Measurements from ENCODE around the gene CATSPER3. TPM values are rescaled to one million over a fixed set of nuclear protein-coding genes. Genes with fewer than 3 reads are reported as not detected.

CATSPER3 gene
- total and polyA plus RNA-seq, 2 of the 13 experiments (the other 11 are each of a cell fraction or from before 2014, with no cell fraction given): 0.33 to 0.37 TPM

DNA sequence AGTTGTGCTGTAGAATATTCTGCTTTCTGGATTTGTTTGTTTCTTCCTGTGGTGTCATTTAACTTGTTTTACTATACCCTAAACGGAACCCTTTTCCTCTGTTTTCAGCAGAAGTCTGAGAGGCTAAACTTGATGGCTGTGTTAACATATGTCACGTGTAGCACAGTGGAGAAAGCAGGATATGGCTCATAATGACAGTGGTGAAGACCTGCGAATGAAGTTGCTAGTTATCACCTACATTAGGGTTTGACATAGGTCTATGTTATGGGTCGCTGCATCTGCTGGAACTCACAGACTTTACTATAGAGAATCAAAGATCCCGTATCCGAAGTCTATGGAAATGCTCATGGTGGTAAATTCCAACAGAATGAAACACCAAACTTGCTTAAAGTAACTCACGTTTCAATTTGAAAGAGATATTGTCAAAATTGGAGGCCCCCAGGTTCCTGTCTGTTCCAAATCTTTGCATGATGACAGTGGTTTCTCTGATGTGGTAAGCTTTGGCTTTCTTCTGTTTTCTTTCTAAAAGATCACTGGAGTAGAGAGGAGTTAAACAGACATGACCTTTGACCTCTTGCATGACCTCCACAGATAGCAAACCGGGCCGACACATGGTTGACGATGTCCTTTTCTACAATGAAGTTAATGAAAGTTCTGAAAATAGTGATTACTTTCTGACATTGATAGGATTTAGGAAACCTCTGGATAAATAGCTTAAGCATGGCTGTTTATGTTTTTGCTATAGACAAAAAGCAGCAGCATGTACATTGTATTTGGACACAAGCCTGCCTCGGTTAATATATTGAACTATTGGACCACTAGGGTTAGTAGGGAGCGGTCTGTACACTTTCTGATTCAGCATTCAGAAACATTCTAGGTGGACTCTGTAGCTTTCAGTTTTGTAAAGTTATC, 3.1 kb upstream of the CATSPER3 start (continued):
- TF ChIP-seq EP300 (IDR thresholded peaks at IDR 0.05; ENCODE audit: low read depth in 2 of 2, low read length in 2 of 2) (peak in 1 of 2 experiments; percentile 91; a peak in 2 of 4 replicates), EP300 (CRISPR knock-in tag; IDR thresholded peaks at IDR 0.05; ENCODE audit: borderline replicate concordance) (peak; percentile 64; the same call in 1 of the 2 replicates), DMAP1 (CRISPR knock-in tag; IDR thresholded peaks at IDR 0.05) (0 out of 2 replicates have a peak, but pooled peaks have one; percentile 47), TBX2 (CRISPR knock-in tag; IDR thresholded peaks at IDR 0.05; ENCODE audit: borderline replicate concordance) (0 out of 2 replicates have a peak, but pooled peaks have one; percentile 33), TGIF2 (CRISPR knock-in tag; IDR thresholded peaks at IDR 0.05) (0 out of 2 replicates have a peak, but pooled peaks have one; percentile 45), ARID5B (CRISPR knock-in tag; IDR thresholded peaks at IDR 0.05) (peak; percentile 82; the same call in 1 of the 2 replicates), CREM (IDR thresholded peaks at IDR 0.05) (peak; percentile 74; the same call in 1 of the 2 replicates), CREM (CRISPR knock-in tag; IDR thresholded peaks at IDR 0.05) (no peak), HMG20A (CRISPR knock-in tag; IDR thresholded peaks at IDR 0.05; ENCODE audit: borderline replicate concordance) (peak; percentile 83; the same call in 1 of the 2 replicates), ZFX (CRISPR knock-in tag; IDR thresholded peaks at IDR 0.05; ENCODE audit: low read depth) (0 out of 2 replicates have a peak, but pooled peaks have one; percentile 18), GATA4 (IDR thresholded peaks at IDR 0.05; ENCODE audit: borderline replicate concordance, low read depth) (peak; percentile 51; the same call in 1 of the 2 replicates), TOPORS (CRISPR knock-in tag; IDR thresholded peaks at IDR 0.05) (0 out of 2 replicates have a peak, but pooled peaks have one; percentile 20), LCORL (IDR thresholded peaks at IDR 0.05) (peak; percentile 39; the same call in 1 of the 2 replicates), LCORL (CRISPR knock-in tag; IDR thresholded peaks at IDR 0.05) (no peak), ZNF34 (CRISPR knock-in tag; IDR thresholded peaks at IDR 0.05; ENCODE audit: borderline replicate concordance) (0 out of 2 replicates have a peak, but pooled peaks have one; percentile 8), RCOR2 (CRISPR knock-in tag; IDR thresholded peaks at IDR 0.05) (peak; percentile 77), HMG20B (CRISPR knock-in tag; conservative IDR thresholded peaks at IDR 0.05) (peak; percentile 90), MBD4 (IDR thresholded peaks at IDR 0.05; ENCODE audit: borderline replicate concordance, low read length) (peak; percentile 74; the same call in 1 of the 2 replicates), SKI (IDR thresholded peaks at IDR 0.05; ENCODE audit: partially characterized antibody) (peak; percentile 34)
- TF ChIP-seq, protein P1, sequence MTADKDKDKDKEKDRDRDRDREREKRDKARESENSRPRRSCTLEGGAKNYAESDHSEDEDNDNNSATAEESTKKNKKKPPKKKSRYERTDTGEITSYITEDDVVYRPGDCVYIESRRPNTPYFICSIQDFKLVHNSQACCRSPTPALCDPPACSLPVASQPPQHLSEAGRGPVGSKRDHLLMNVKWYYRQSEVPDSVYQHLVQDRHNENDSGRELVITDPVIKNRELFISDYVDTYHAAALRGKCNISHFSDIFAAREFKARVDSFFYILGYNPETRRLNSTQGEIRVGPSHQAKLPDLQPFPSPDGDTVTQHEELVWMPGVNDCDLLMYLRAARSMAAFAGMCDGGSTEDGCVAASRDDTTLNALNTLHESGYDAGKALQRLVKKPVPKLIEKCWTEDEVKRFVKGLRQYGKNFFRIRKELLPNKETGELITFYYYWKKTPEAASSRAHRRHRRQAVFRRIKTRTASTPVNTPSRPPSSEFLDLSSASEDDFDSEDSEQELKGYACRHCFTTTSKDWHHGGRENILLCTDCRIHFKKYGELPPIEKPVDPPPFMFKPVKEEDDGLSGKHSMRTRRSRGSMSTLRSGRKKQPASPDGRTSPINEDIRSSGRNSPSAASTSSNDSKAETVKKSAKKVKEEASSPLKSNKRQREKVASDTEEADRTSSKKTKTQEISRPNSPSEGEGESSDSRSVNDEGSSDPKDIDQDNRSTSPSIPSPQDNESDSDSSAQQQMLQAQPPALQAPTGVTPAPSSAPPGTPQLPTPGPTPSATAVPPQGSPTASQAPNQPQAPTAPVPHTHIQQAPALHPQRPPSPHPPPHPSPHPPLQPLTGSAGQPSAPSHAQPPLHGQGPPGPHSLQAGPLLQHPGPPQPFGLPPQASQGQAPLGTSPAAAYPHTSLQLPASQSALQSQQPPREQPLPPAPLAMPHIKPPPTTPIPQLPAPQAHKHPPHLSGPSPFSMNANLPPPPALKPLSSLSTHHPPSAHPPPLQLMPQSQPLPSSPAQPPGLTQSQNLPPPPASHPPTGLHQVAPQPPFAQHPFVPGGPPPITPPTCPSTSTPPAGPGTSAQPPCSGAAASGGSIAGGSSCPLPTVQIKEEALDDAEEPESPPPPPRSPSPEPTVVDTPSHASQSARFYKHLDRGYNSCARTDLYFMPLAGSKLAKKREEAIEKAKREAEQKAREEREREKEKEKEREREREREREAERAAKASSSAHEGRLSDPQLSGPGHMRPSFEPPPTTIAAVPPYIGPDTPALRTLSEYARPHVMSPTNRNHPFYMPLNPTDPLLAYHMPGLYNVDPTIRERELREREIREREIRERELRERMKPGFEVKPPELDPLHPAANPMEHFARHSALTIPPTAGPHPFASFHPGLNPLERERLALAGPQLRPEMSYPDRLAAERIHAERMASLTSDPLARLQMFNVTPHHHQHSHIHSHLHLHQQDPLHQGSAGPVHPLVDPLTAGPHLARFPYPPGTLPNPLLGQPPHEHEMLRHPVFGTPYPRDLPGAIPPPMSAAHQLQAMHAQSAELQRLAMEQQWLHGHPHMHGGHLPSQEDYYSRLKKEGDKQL (CRISPR knock-in tag; IDR thresholded peaks at IDR 0.05; ENCODE audit: low read depth): peak; percentile 75
